Glutamatergic neuron (in vitro differentiated cells): ENCODE measurements around the gene GALNT9. TPM values are rescaled to one million over a fixed set of nuclear protein-coding genes. Genes with fewer than 3 reads are reported as not detected.
"Not testable (repeated sequence)": the region's sequence is repeated elsewhere in the genome, so short reads cannot be mapped to it uniquely, and the experiment has no call there.

Source experiments
- DNase-seq: peaks from one replicate; pipeline ENCODE4 v3.0.0; 2022
- H3K27ac Mint-ChIP-seq: one replicate; pipeline ENCODE4 v1.8.0; 2020; ENCODE audit warnings: mild to moderate bottlenecking, mixed read lengths, inconsistent platforms; ENCODE audit not compliant: unreplicated experiment
- H3K27me3 Mint-ChIP-seq: one replicate; pipeline ENCODE4 v1.8.0; 2020; ENCODE audit warnings: mild to moderate bottlenecking, moderate library complexity, mixed read lengths, inconsistent platforms; ENCODE audit not compliant: unreplicated experiment
- H3K36me3 Mint-ChIP-seq: one replicate; pipeline ENCODE4 v1.8.0; 2020; ENCODE audit warnings: mild to moderate bottlenecking, mixed read lengths, inconsistent platforms; ENCODE audit not compliant: unreplicated experiment
- H3K4me1 Mint-ChIP-seq: one replicate; pipeline ENCODE4 v1.8.0; 2020; ENCODE audit warnings: mild to moderate bottlenecking, low read depth, mixed read lengths, inconsistent platforms; ENCODE audit not compliant: unreplicated experiment
- H3K4me3 Mint-ChIP-seq: one replicate; pipeline ENCODE4 v1.8.0; 2020; ENCODE audit warnings: mild to moderate bottlenecking, mixed read lengths, inconsistent platforms; ENCODE audit not compliant: unreplicated experiment
- H3K9me3 Mint-ChIP-seq: one replicate; pipeline ENCODE4 v1.8.0; 2020; ENCODE audit warnings: mild to moderate bottlenecking, moderate library complexity, mixed read lengths, inconsistent platforms; ENCODE audit not compliant: unreplicated experiment
- total RNA-seq: library from RNA; stranded (reverse); fragmentation: NEBNext Ultra II Directional; extraction: Animal tissue kit (Norgen Biotek cat#: 25700); gene quantifications from one replicate; pipeline ENCODE4 v1.2.1, GENCODE V29; 2021; ENCODE audit not compliant: unreplicated experiment
- TF ChIP-seq, protein P1 (sequence below): fragments of 200-600 bp; sonication (generic); IDR thresholded peaks from one replicate; pipeline ENCODE4 v1.5.0; 2021; ENCODE audit not compliant: partially characterized antibody, unreplicated experiment

GALNT9 gene
- total RNA-seq, 1 donor from 2014 or later = 13.7 TPM

DNA sequence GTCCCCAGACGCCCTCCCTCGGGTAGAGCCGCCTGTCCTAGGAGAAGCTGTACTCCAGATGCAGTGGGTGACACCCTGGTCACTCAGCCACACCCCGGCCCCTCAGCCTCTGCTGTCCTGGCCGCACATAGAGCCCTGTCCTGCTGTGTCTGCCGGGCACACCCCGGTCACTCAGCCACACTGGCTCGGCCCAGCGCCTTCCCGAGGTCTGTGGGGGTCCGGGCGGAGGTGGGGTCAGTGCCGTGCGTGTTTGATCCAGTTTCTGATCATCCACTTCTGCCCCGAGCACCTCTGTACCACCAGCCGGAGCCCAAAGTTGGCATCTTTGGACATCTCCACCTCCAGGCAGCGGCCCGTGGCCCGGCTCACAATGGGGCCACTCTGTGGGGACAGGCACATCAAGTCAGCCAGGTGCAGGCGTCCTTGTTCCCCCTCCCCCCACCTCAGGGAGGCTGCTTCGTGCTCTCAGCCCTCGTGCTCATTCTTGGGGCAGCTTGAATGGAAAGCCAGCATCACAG is 132.5 kb downstream of the GALNT9 start:
- Mint-ChIP-seq H3K27ac (no peak overlapping the region), H3K4me1 (no peaks in the 10 kb centered on the region), H3K27me3 (peaks cover 7% of the 10 kb centered on the region), H3K9me3 (peaks cover 7% of the 10 kb centered on the region), H3K4me3 (no peak overlapping the region), H3K36me3 (peaks cover 4% of the 10 kb centered on the region)
- no peak for DNase-seq
- TF ChIP-seq, protein P1, sequence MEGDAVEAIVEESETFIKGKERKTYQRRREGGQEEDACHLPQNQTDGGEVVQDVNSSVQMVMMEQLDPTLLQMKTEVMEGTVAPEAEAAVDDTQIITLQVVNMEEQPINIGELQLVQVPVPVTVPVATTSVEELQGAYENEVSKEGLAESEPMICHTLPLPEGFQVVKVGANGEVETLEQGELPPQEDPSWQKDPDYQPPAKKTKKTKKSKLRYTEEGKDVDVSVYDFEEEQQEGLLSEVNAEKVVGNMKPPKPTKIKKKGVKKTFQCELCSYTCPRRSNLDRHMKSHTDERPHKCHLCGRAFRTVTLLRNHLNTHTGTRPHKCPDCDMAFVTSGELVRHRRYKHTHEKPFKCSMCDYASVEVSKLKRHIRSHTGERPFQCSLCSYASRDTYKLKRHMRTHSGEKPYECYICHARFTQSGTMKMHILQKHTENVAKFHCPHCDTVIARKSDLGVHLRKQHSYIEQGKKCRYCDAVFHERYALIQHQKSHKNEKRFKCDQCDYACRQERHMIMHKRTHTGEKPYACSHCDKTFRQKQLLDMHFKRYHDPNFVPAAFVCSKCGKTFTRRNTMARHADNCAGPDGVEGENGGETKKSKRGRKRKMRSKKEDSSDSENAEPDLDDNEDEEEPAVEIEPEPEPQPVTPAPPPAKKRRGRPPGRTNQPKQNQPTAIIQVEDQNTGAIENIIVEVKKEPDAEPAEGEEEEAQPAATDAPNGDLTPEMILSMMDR = no peak

DNA sequence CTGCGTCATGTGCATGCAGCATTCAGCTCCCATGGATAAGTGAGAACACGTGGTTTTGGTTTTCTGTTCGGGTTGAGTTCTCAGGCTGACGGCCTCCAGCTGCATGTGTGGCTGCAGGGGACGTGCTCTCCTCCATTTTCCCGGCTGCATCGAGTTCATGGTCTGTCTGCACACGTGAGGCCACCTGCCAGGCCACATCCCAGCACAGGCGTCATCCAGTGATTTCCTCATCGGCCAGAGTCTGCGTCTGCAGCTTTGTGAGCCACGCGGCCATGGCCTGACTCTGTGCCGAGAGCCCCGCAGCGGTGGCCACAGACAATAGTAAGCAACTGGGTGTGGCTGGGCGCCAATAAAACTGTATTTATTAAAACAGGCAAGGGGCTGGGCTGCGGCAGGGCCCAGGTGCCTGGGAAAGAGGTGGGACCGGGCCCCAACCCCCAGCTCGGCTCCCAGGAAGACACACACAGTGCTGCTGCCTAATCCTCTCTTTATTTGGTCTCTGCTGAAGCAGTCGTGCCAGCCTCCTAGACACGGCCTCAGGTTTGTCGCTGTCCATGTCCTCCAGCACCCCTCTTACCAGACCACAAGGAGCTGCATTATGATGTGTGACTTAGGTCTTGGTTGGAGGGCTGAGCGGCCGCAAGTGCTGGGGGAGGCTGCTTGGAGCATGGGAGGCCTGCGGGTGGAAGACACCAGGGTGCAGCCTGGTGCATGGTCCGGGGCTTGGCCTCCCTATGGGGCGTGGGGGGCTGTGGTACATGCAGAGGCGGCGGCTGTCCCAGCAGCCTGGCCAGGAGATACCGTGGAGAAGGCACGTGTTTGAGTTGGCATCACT is 133.1 kb downstream of the GALNT9 start:
- Mint-ChIP-seq H3K9me3 (peaks cover 8% of the 10 kb centered on the region), H3K27ac (peak overlapping the region; percentile 33), H3K4me3 (no peak overlapping the region), H3K27me3 (peaks cover 7% of the 10 kb centered on the region), H3K36me3 (peaks cover 4% of the 10 kb centered on the region), H3K4me1 (no peaks in the 10 kb centered on the region)
- DNase-seq = peak; percentile 14
- TF ChIP-seq, protein P1 = no peak

DNA sequence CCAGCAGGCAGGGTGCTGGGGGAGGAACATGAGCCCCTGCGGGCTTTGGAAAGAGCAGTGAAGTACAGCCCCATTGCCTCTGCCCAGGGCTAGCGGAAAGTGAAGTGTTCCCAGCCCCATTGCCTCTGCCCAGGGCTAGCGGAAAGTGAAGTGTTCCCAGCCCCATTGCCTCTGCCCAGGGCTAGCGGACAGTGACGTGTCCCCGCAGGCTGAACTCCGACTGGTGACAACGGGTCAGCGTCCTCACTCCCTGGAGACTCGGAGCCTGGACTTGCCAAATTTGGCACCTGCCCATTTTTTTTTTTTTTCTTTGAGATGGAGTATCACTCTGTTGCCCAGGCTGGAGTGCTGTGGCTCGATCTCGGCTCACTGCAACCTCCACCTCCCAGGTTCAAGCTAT is 134.1 kb downstream of the GALNT9 start:
- H3K4me3 Mint-ChIP-seq, H3K9me3 Mint-ChIP-seq, H3K27me3 Mint-ChIP-seq, DNase-seq, H3K27ac Mint-ChIP-seq, H3K4me1 Mint-ChIP-seq, H3K36me3 Mint-ChIP-seq: not testable (repeated sequence)

DNA sequence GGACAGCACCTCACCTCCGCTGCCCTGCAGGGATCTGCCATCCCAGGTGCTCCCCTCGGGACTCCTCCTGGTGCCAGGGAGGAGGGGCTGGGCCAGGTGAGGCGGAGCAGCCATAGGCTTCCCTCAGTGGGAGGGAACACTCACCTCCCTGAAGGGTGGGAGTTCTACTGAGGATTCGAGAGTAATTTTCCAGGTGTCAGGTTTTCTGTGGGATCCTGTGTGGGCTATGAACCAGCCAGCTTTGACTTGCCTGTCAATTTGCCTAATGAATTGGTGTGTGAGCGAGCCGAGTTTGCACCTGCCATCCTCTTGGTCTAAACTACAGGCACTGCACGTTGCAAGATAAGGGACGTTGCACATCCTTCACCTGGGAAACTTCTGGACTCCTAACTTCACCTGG is 134.8 kb downstream of the GALNT9 start:
- H3K36me3 Mint-ChIP-seq = peaks cover 4% of the 10 kb centered on the region
- H3K4me3 Mint-ChIP-seq = no peak overlapping the region
- peaks cover 2% of the 10 kb centered on the region for H3K9me3 Mint-ChIP-seq
- no peaks in the 10 kb centered on the region for H3K4me1 Mint-ChIP-seq
- TF ChIP-seq, protein P1 = no peak
- DNase-seq = no peak
- no peak overlapping the region for H3K27ac Mint-ChIP-seq
- H3K27me3 Mint-ChIP-seq = peaks cover 2% of the 10 kb centered on the region

DNA sequence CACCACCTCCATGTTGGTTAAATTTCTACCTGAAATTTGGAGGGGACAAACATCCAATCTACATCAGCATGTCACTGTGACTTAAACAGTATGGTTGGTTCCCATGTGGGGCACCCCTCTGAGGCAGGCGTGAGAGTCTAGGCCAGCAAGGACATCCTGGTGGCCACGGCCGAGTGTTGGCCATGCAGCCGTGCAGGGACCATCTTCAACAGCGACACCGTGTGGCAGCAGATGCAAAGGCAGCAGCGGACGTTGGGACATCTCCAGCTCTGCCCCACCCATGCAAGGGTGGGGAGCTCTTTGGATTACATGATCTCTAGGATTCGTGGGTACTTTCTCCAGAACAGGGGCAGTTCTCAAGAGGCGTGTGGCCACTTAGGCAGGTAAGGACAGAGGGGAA is 135.3 kb downstream of the GALNT9 start:
- Mint-ChIP-seq H3K27ac (no peak overlapping the region), H3K9me3 (peaks cover 2% of the 10 kb centered on the region), H3K27me3 (peaks cover 4% of the 10 kb centered on the region), H3K36me3 (peaks cover 4% of the 10 kb centered on the region), H3K4me3 (no peak overlapping the region), H3K4me1 (no peaks in the 10 kb centered on the region)
- TF ChIP-seq, protein P1 = peak; percentile 43
- no peak for DNase-seq
